Stimulated activated effector memory CD8-positive, alpha-beta T cell treated with anti-CD3 and anti-CD28 coated beads, Interleukin-12 subunit alpha, Interleukin-12 subunit beta, amount 100 ng/mL, for 72 hours (primary cell): ENCODE results near the gene ZNF768.
A peak's percentile ranks its signal among the peaks of the same experiment; 100 is the strongest.

Experiments used
- ATAC-seq: fragments of 150-1000 bp; cut with Tn5 transposase; 2 replicates; pipeline ENCODE4 v1.10.0; 2021
- DNase-seq, 2 donors: peaks; one replicate each; pipeline ENCODE4 v3.0.0; 2021 to 2022; ENCODE audit warnings: low spot score in 2 of 2
- H3K27ac Mint-ChIP-seq: one replicate; pipeline ENCODE4 v1.8.0; 2022; ENCODE audit warnings: mild to moderate bottlenecking, mixed read lengths
- H3K36me3 Mint-ChIP-seq: one replicate; pipeline ENCODE4 v1.8.0; 2022; ENCODE audit warnings: mild to moderate bottlenecking, mixed read lengths
- H3K4me1 Mint-ChIP-seq: one replicate; pipeline ENCODE4 v1.8.0; 2022; ENCODE audit warnings: mixed read lengths
- H3K4me3 Mint-ChIP-seq: one replicate; pipeline ENCODE4 v1.8.0; 2022; ENCODE audit warnings: mild to moderate bottlenecking, mixed read lengths
- H3K9me3 Mint-ChIP-seq: one replicate; pipeline ENCODE4 v1.8.0; 2022; ENCODE audit warnings: mixed read lengths

Gene ZNF768

DNA sequence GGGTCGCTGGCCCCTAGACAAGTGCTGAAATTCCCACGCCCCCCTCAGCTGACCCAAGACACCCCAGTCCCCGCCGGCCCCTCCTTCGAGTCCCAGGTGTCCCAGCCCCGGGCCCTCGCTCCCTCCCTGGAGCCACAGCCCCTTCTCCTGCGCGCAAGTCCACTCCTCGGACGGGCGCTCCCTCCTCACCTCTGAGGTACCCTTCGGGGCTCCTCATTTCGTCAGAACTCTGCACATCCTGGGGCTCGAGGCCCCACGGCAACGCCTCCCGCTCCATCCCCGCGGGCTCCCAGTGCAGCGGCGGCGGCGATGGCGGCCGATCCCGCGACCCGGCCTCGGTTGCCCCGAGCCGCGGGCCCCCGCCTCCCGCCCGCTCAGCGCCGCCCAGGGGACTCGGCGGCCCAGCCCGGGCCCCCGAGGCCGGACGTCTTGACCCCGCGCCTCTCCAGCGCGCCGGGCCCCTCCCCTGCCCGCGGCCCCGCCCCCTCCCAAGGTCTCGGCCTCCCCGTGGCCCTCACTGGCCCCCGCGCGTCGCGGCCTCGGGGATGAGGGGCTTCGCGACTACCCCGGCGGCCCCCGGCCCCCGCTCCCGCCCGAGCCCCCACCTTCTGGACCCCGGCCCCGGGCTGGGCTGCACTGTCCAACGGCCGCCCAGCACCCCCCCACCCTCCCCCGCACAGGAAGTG lies at the start of gene ZNF768:
ZNF768 (minus strand) TSS at position 430 of the 686 bp plus-strand sequence; CDS start at position 277, 153 bp downstream.
- DNase-seq, result peak; percentile 42 to 76
- ATAC-seq, result peak; percentile 44
- Mint-ChIP-seq H3K4me1 (peaks cover 40% of the 10 kb centered on the region), H3K27ac (peak within 1 kb of the TSS; percentile 93), H3K9me3 (no peaks in the 10 kb centered on the region), H3K4me3 (peak within 1 kb of the TSS; percentile 77), H3K36me3 (peaks cover 45% of the 10 kb centered on the region)

GRCh38 chr16:30574678-30575077 lies 48.3 kb upstream of the ZNF768 start:
- Mint-ChIP-seq H3K4me1 (peaks cover 22% of the 10 kb centered on the region), H3K4me3 (no peak overlapping the region), H3K9me3 (no peaks in the 10 kb centered on the region), H3K36me3 (peaks cover 15% of the 10 kb centered on the region), H3K27ac (peak overlapping the region; percentile 11)
- ATAC-seq (no peak), DNase-seq (no peak)

DNA sequence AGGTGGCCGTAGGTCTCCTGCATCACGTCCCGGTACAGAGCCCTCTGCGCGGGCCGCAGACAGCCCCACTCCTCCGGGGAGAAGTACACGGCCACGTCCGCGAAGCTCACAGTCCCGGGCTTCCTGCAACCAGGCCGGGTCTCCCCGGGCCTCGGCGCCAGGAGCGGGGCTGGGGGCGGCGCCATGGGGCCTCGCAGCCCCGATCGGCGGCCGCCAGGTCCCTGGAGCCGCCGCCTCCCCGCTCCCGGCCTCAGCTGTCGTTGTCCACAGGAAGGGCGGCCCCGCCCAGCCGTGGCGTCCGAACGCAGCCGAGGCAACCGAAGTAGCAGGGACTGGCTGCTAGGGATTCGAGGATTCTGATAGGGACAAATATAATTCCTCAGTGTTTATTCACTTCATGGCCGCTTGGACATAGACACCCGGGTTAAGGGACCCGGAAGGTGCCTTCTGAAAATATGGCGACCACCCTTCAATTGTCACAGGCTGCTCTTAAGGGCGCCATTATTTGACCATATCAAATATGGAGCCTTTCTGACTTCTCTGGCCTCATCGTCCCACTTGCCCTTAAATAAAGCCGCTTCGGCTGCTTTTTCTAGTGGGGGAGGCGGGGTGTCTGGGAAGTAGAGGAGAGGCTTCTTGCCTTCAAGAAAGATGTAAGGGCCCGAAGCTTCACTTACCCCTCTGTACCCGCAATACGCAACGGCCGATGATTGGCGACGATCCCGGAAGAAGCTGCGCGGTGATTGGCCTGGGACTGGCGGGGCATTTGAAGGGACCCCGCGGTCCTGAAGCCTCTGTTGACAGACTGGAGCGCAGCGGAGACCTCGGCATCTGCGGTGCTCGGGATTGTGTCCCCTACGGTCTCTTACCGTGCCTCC lies 45.3 kb upstream of the ZNF768 start, which contains the start of gene ZNF688:
ZNF688 (minus strand) TSS at position 270 of the 878 bp plus-strand sequence; CDS start at position 185, 85 bp downstream.
- Mint-ChIP-seq H3K36me3 (no peaks in the 10 kb centered on the region), H3K4me3 (peak within 1 kb of the TSS; percentile 94), H3K4me1 (peaks cover 47% of the 10 kb centered on the region), H3K9me3 (no peaks in the 10 kb centered on the region), H3K27ac (peak within 1 kb of the TSS; percentile 95)
- ATAC-seq (peak; percentile 81), DNase-seq (peak; percentile 69 to 95)

- DNase-seq, result no peak
- no peak for ATAC-seq
- no peaks in the 10 kb centered on the region for H3K9me3 Mint-ChIP-seq
- peak overlapping the region; percentile 95 for H3K27ac Mint-ChIP-seq
- H3K4me3 Mint-ChIP-seq, result peak overlapping the region; percentile 94
- H3K36me3 Mint-ChIP-seq, result no peaks in the 10 kb centered on the region
- peaks cover 55% of the 10 kb centered on the region for H3K4me1 Mint-ChIP-seq
Observed at GRCh38 chr16:30570636-30571444, 44.5 kb upstream of the ZNF768 start.

- DNase-seq (no peak), ATAC-seq (no peak)
- peak overlapping the region; percentile 94 for H3K4me3 Mint-ChIP-seq
- H3K4me1 Mint-ChIP-seq, result peaks cover 54% of the 10 kb centered on the region
- H3K27ac Mint-ChIP-seq, result no peak overlapping the region
- no peaks in the 10 kb centered on the region for H3K36me3 Mint-ChIP-seq
- no peaks in the 10 kb centered on the region for H3K9me3 Mint-ChIP-seq
Observed at GRCh38 chr16:30569746-30570635, 43.6 kb upstream of the ZNF768 start.

GRCh38 chr16:30569281-30569680 lies 42.9 kb upstream of the ZNF768 start:
- ATAC-seq, result no peak
- H3K4me1 Mint-ChIP-seq, result peaks cover 49% of the 10 kb centered on the region
- H3K27ac Mint-ChIP-seq, result peak overlapping the region; percentile 99
- H3K36me3 Mint-ChIP-seq, result no peaks in the 10 kb centered on the region
- H3K9me3 Mint-ChIP-seq, result no peaks in the 10 kb centered on the region
- DNase-seq, result no peak
- peak overlapping the region; percentile 74 for H3K4me3 Mint-ChIP-seq

- Mint-ChIP-seq H3K36me3 (no peaks in the 10 kb centered on the region), H3K4me1 (peaks cover 45% of the 10 kb centered on the region), H3K9me3 (no peaks in the 10 kb centered on the region), H3K4me3 (peak overlapping the region; percentile 74), H3K27ac (peak overlapping the region; percentile 99)
- ATAC-seq (peak; percentile 71), DNase-seq (peak in 1 of 2 donors; percentile 76)
Observed at GRCh38 chr16:30567991-30568638, 41.7 kb upstream of the ZNF768 start.

DNA sequence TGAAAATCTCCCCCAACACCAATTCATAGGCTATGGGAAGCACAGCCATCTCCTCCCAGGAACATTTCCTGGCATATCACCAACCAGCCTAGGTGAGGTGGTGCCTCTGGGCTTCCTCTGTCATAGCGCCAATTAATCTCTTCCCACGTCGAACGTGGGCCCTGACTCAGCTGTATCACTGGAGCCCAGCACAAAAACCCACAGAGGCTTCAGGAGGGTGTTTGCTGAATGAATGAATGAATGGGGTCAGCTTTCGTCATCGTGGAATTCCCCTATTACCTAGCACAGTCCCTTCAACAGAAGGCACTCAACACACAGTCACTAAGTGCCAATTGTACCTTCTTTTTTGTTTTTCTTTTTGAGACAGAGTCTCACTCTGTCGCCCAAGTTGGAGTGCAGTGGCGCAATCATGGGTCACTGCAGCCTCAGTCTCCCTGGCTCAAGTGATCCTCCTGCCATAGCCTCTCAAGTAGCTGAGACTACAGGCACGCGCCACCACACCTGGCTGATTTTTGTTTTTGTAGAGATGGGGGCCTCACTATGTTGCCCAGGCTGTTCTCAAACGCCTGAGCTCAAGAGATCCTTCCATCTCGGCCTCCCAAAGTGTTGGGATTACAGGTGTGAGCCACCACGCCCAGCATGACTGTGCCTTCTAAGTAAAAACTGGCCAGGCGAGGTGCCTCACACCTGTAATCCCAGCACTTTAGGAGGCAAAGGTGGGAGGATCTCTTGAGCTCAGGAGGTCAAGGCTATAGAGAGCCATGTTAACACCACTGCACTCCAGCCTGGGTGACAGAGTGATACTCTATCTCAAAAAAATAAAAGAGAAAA lies 41.0 kb upstream of the ZNF768 start:
- peak overlapping the region; percentile 74 for H3K4me3 Mint-ChIP-seq
- H3K36me3 Mint-ChIP-seq, result no peaks in the 10 kb centered on the region
- H3K9me3 Mint-ChIP-seq, result no peaks in the 10 kb centered on the region
- DNase-seq (peak; percentile 51 to 82), ATAC-seq (peak; percentile 78)
- peaks cover 40% of the 10 kb centered on the region for H3K4me1 Mint-ChIP-seq
- H3K27ac Mint-ChIP-seq, result peak overlapping the region; percentile 99

GRCh38 chr16:30566531-30566930 lies 40.2 kb upstream of the ZNF768 start:
- H3K36me3 Mint-ChIP-seq, result peaks cover 2% of the 10 kb centered on the region
- H3K9me3 Mint-ChIP-seq, result no peaks in the 10 kb centered on the region
- DNase-seq, result no peak
- peak overlapping the region; percentile 74 for H3K4me3 Mint-ChIP-seq
- no peak for ATAC-seq
- H3K27ac Mint-ChIP-seq, result peak overlapping the region; percentile 99
- peaks cover 39% of the 10 kb centered on the region for H3K4me1 Mint-ChIP-seq

GRCh38 chr16:30565984-30566383 lies 39.6 kb upstream of the ZNF768 start:
- peaks cover 45% of the 10 kb centered on the region for H3K4me1 Mint-ChIP-seq
- H3K4me3 Mint-ChIP-seq, result no peak overlapping the region
- ATAC-seq, result no peak
- no peaks in the 10 kb centered on the region for H3K9me3 Mint-ChIP-seq
- no peak for DNase-seq
- peak overlapping the region; percentile 99 for H3K27ac Mint-ChIP-seq
- peaks cover 7% of the 10 kb centered on the region for H3K36me3 Mint-ChIP-seq

DNA sequence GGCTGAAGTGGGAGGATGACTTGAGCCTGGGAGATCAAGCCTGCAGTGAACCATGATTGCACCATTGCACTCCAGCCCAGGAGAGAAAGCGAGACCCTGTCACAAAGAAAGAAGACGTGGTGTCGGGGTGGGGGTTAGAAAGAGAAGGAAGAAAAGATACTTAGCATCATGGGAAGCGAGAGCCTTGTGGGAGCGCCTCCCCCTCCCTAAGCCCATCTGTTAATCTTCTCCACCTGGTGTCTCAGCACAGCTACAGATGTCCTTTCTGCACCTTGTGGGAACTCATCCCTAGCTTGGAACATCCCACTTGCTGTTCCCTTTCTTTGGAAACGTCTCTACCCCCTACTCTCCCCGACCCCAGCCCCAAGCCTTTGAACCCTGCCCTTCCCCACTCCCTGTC lies 39.2 kb upstream of the ZNF768 start:
- Mint-ChIP-seq H3K4me3 (no peak overlapping the region), H3K27ac (peak overlapping the region; percentile 99), H3K9me3 (no peaks in the 10 kb centered on the region), H3K4me1 (peaks cover 46% of the 10 kb centered on the region), H3K36me3 (peaks cover 8% of the 10 kb centered on the region)
- DNase-seq (no peak), ATAC-seq (no peak)

- peaks cover 37% of the 10 kb centered on the region for H3K4me1 Mint-ChIP-seq
Observed at GRCh38 chr16:30562021-30562420, 35.7 kb upstream of the ZNF768 start.

More at GRCh38 chr16:30562021-30562420, 35.7 kb upstream of the ZNF768 start:
- Mint-ChIP-seq H3K27ac (peak overlapping the region; percentile 94), H3K9me3 (no peaks in the 10 kb centered on the region), H3K36me3 (peaks cover 17% of the 10 kb centered on the region), H3K4me3 (peak overlapping the region; percentile 77)
- DNase-seq, result no peak
- ATAC-seq, result no peak
